RWPE2 (cell line): ENCODE measurements around the gene ACSF3.

ENCODE experiments used
- ATAC-seq: fragments of 200-7000 bp; cut with Tn5 transposase; 3 replicates; pipeline ENCODE4 v1.9.1; 2021; ENCODE audit warnings: low read depth
- DNase-seq: peaks from one replicate; pipeline ENCODE4 v3.0.0-alpha.2; 2020; ENCODE audit warnings: low spot score
- H3K27ac ChIP-seq: fragments of 450-650 bp; 2 replicates; pipeline ENCODE4 v1.5.1; 2017; ENCODE audit warnings: mild to moderate bottlenecking; ENCODE audit not compliant: poor library complexity, severe bottlenecking
- H3K27me3 ChIP-seq: fragments of 250-450 bp; sonication (Bioruptor Pico); 2 replicates; pipeline ENCODE4 v1.5.1; 2021; ENCODE audit warnings: mild to moderate bottlenecking, moderate library complexity; ENCODE audit not compliant: insufficient read depth, poor library complexity, severe bottlenecking
- H3K36me3 ChIP-seq: fragments of 250-450 bp; sonication (Bioruptor Pico); 2 replicates; pipeline ENCODE4 v1.5.1; 2020; ENCODE audit warnings: low read depth, mild to moderate bottlenecking, moderate library complexity
- H3K4me1 ChIP-seq: fragments of 250-450 bp; sonication (Bioruptor Pico); 2 replicates; pipeline ENCODE4 v1.5.1; 2021; ENCODE audit warnings: mild to moderate bottlenecking, moderate library complexity; ENCODE audit not compliant: insufficient read depth, poor library complexity, severe bottlenecking
- H3K4me3 ChIP-seq: fragments of 250-450 bp; sonication (Bioruptor Pico); 2 replicates; pipeline ENCODE4 v1.5.1; 2021; ENCODE audit warnings: mild to moderate bottlenecking, moderate library complexity; ENCODE audit not compliant: severe bottlenecking
- H3K9me3 ChIP-seq: fragments of 250-450 bp; sonication (Bioruptor Pico); 2 replicates; pipeline ENCODE4 v1.5.1; 2021; ENCODE audit warnings: mild to moderate bottlenecking, moderate library complexity; ENCODE audit not compliant: severe bottlenecking
- TF ChIP-seq, protein P1 (sequence below): fragments of 450-650 bp; IDR thresholded peaks from one replicate; pipeline ENCODE4 v1.5.1; 2017; ENCODE audit warnings: mild to moderate bottlenecking, moderate library complexity; ENCODE audit not compliant: poor library complexity, severe bottlenecking

ACSF3 gene

GRCh38 chr16:89108416-89108815, 14.8 kb downstream of the ACSF3 start:
- Histone ChIP-seq H3K27me3 (no peaks in the 10 kb centered on the region), H3K4me1 (no peaks in the 10 kb centered on the region), H3K9me3 (no peaks in the 10 kb centered on the region), H3K36me3 (peaks cover 50% of the 10 kb centered on the region), H3K27ac (no peak overlapping the region), H3K4me3 (no peak overlapping the region)
- DNase-seq (no peak), ATAC-seq (no peak)
- TF ChIP-seq, protein P1, sequence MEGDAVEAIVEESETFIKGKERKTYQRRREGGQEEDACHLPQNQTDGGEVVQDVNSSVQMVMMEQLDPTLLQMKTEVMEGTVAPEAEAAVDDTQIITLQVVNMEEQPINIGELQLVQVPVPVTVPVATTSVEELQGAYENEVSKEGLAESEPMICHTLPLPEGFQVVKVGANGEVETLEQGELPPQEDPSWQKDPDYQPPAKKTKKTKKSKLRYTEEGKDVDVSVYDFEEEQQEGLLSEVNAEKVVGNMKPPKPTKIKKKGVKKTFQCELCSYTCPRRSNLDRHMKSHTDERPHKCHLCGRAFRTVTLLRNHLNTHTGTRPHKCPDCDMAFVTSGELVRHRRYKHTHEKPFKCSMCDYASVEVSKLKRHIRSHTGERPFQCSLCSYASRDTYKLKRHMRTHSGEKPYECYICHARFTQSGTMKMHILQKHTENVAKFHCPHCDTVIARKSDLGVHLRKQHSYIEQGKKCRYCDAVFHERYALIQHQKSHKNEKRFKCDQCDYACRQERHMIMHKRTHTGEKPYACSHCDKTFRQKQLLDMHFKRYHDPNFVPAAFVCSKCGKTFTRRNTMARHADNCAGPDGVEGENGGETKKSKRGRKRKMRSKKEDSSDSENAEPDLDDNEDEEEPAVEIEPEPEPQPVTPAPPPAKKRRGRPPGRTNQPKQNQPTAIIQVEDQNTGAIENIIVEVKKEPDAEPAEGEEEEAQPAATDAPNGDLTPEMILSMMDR = no peak

GRCh38 chr16:89110641-89111040, 17.0 kb downstream of the ACSF3 start:
- no peak overlapping the region for H3K27ac ChIP-seq
- H3K9me3 ChIP-seq = no peaks in the 10 kb centered on the region
- H3K4me1 ChIP-seq = peaks cover 10% of the 10 kb centered on the region
- no peak overlapping the region for H3K4me3 ChIP-seq
- no peak for ATAC-seq
- no peaks in the 10 kb centered on the region for H3K27me3 ChIP-seq
- DNase-seq = peak; percentile 31
- TF ChIP-seq, protein P1 = no peak
- peaks cover 49% of the 10 kb centered on the region for H3K36me3 ChIP-seq

- no peak overlapping the region for H3K27ac ChIP-seq
Observed at GRCh38 chr16:89111263-89111662, 17.6 kb downstream of the ACSF3 start.

DNA sequence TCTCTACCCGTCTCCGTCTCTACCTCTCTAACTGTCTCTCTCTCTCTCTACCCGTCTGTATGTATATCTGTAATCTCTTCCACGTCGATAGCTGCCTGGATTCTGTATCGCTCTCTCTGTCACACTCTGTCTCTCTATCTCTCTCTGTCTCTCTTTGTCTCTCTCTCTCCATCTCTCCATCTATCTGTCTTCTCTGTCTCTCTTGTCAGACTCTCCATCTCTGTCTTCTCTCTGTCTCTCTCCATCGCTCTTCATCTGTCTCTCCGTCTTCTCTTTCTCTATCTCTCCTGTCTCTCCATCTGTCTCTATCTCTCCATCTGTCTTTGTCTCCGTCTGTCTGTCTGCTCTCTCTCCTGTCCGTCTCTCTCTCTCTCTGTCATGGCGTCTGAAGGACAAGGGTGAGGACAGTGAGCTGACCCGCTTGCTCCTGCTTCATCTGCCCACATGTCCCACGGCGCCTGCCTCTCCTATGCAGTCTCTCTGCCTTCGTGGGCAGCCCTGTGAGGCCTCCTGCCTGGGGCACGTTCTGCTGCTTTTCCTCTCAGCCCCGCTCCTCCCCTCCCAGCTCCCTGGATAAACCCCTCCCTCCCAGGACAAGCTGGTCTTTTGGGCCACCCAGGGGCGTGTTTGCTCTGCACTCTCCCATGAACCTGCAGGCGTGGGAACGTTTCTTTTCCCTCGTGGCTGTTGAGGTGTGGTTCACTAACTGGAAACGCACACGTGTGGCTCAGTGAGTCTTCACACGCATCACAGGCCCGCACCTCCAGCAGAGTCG, 18.9 kb downstream of the ACSF3 start:
- no peak overlapping the region for H3K4me3 ChIP-seq
- H3K4me1 ChIP-seq = peaks cover 10% of the 10 kb centered on the region
- H3K36me3 ChIP-seq = peaks cover 56% of the 10 kb centered on the region

More at GRCh38 chr16:89111263-89111662, 17.6 kb downstream of the ACSF3 start:
- DNase-seq = peak; percentile 40
- H3K36me3 ChIP-seq = peaks cover 55% of the 10 kb centered on the region
- H3K4me3 ChIP-seq = no peak overlapping the region
- H3K4me1 ChIP-seq = peaks cover 10% of the 10 kb centered on the region
- H3K9me3 ChIP-seq = no peaks in the 10 kb centered on the region
- no peak for ATAC-seq
- TF ChIP-seq, protein P1 = no peak
- H3K27me3 ChIP-seq = no peaks in the 10 kb centered on the region

More for the DNA sequence above, 18.9 kb downstream of the ACSF3 start:
- Histone ChIP-seq H3K9me3 (no peaks in the 10 kb centered on the region), H3K27me3 (no peaks in the 10 kb centered on the region), H3K27ac (no peak overlapping the region)
- ATAC-seq (no peak), DNase-seq (peak; percentile 60)
- TF ChIP-seq, protein P1 = no peak
